GM12892 (cell line): ENCODE measurements around the gene ETF1.
A peak's percentile ranks its signal among the peaks of the same experiment; 100 is the strongest.

Experiments
- DNase-seq: peaks from one replicate; pipeline ENCODE4 v3.0.0; 2011; ENCODE audit not compliant: insufficient read length
- FAIRE-seq: peaks from 2 replicates; lab custom pipeline; 2011; peaks lifted over from hg19 to GRCh38; lab: Jason Lieb, UNC
- POLR2A ChIP-seq: IDR thresholded peaks from 2 replicates; pipeline ENCODE4 v1.6.1; 2011; ENCODE audit warnings: low read depth, low read length, control low read depth
- POLR2AphosphoS5 ChIP-seq: IDR thresholded peaks from 2 replicates; pipeline ENCODE4 v1.6.1; 2011; ENCODE audit warnings: low read depth, low read length, control low read depth
- TAF1 ChIP-seq: IDR thresholded peaks from 2 replicates; pipeline ENCODE4 v1.6.1; 2011; ENCODE audit warnings: low read depth, mild to moderate bottlenecking, control low read depth, low read length, borderline replicate concordance

Gene ETF1

DNA sequence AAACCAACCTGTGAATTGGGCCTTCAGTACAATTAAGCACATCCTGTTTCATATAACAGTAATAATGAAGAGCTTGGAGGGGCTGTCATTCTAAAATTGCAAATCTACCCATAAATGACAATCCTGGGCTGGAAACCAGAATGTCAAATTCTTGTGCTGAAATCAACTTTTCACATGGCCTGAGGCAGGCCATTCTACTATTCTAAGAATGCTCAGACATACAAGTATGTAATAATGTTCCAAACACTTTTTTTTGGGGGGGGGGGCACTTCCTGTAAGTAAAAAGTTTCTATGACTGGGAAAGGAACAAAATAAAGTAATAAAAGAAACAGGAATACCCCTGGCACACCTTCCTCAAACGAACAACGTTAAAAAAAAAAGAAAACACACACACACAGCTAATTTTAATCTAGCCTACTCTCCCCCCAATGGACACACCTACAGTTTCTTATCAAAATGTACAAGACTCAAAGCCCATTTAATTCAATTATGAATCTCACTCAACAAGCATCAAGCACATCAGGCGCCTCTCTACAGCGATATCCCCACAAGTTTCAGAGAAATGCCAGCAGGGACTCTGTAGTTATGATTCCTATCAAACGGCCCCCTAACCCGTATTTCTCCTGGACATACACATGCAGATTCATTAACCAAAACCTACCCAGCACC lies 1.4 kb downstream of the ETF1 start:
- TF ChIP-seq POLR2A (no peak), TAF1 (no peak), POLR2AphosphoS5 (no peak)
- FAIRE-seq, result no peak
- no peak for DNase-seq

DNA sequence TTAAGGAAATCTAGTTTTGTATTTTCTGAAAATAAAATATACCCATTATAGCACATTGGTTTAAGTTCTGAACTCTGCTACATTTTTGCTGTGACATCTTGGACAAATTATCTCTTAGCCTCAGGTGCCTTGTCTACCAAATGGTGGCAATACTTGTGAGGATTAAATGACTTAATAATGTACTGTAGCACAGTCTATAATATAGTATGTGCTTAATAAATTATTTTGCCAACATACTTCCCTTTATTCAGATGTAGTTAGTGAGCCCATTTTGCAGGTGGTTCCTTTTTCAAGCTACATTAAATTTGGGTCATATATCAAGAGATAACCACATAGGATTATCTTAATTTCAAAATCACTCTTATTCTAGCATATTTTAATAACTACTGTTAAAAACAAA lies 3.2 kb downstream of the ETF1 start:
- no peak for DNase-seq
- TF ChIP-seq POLR2A (no peak), TAF1 (no peak), POLR2AphosphoS5 (no peak)
- FAIRE-seq, result no peak

DNA sequence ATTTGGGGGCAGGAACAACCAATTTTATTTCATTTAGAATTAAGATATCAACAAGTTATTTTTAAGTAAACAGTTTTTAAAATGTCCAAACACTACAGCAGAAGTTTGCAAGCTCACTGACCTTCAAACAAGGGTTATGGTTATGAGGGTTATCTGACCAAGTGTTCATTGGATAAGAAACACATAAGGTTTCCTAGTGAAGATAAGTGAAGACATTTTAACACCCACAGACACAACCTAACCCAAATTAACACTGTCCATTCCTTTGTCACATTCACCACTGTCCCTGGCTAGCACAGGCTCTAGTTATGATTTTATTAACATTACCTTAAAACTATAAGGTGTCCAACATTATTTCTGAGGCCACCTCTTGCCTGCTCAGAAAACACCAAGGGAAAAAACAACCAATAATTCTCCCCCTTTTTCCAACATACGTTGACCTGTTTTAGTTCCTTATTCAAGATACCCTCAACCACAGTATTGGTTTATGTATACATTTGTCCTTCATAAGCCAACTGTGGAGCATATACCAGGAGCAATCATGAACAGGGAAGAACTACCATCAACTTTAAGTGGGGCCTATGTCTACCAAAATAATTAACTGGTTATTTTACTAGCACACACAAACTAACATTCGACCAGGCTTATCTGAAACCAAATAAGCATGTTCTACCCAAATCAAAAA lies 4.0 kb downstream of the ETF1 start:
- FAIRE-seq, result no peak
- TF ChIP-seq POLR2AphosphoS5, result no peak

DNA sequence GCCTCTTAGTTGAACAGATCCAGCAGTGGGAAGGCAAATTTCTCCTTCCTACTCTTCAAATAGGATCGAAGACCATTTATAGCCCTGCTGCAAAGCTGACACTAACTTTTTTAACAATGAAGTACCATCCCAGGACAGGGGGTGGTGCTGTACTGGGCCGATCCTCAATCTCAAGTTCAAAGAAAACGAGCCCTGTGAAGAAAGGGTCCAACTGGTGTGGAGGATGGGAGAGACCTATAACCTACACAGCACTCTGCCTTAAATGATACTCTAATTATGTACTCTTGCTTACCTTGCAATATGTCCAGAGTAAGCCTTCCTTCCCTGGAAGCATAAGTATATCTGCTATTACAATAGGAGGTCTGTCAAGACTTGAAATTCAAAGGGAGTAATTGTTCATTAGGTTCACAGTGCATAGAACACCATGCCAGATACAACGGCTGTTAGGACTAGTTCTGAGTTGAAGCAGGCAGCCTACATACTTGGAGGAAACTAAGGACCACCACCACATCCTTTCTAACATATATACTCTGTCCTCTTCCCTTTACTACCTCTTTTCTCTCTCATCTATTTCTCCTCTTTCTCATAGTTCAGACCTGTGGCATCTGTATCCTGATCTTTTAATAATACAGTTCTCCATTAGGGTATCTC lies 6.2 kb downstream of the ETF1 start:
- TF ChIP-seq POLR2AphosphoS5 (peak; percentile 51; the same call in 1 of the 2 replicates), POLR2A (peak; percentile 40), TAF1 (no peak)
- no peak for FAIRE-seq
- DNase-seq, result no peak

More for the DNA sequence above, 4.0 kb downstream of the ETF1 start:
- no peak for DNase-seq

DNA sequence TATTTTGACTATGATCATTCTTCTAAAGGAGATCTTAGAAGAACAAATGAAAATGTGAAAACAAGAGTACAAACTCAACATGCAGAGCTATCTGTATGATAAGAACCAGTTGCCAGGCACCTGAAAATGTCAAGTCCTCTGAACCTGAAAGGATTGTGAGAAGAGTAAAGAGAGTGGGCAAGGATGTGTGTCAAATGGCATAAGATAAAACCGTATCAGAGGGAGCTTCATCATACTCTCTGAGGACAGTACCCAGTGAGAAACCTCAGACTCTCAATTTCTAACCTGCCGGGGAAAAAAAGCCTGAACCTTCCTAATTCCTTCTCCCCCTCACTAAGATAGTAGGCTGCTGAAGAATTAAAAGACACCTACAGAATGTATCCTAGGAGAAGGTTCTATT lies 6.8 kb downstream of the ETF1 start:
- no peak for DNase-seq
- FAIRE-seq, result no peak
- TF ChIP-seq POLR2A, result no peak
- TF ChIP-seq POLR2AphosphoS5, result no peak
- no peak for TF ChIP-seq TAF1

DNA sequence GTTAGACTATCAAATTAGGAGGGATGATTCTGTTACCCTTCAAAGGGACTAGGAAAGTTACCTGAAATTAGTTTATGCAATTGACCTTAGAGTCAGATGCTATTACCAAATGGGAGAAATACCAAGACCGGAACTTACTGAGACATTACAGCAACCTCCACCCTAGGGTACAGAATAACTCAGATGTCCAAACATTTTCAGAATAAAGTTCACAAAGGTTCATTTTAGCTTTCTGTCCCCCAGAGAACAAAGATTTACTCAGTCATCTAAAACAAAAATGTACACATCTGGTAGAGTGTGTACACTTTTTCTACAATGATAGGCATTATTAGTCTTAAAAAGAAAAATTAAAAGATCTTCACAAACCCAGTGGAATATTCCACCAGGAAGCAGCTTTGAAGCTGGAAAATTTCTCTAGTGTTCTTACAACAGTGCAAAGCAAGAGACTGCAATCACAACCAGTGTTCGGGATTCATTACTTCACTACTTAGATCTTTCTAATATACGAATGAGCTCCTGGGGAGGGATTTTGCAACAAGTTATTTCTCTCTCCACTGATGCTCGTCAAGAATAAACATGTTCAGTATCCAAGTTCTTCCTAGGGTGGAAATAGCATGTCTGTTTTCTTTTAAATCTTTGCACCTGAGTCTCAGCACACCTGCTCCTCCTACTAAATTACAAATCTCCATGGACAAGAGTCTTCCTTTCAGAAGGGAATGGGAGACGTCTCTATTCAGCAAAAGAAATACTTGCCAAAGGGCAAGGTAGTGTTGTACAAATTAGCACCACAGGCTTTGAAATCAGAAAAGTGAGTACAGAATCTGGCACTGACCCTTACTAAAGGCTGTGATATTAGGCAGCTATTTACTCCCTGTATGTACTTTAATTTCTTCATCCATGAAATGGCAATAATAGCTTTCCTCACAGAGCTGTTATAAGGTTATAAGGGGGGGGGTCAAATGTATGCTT lies 8.8 kb downstream of the ETF1 start:
- DNase-seq, result no peak
- TF ChIP-seq POLR2A (no peak), POLR2AphosphoS5 (no peak), TAF1 (no peak)
- no peak for FAIRE-seq

DNA sequence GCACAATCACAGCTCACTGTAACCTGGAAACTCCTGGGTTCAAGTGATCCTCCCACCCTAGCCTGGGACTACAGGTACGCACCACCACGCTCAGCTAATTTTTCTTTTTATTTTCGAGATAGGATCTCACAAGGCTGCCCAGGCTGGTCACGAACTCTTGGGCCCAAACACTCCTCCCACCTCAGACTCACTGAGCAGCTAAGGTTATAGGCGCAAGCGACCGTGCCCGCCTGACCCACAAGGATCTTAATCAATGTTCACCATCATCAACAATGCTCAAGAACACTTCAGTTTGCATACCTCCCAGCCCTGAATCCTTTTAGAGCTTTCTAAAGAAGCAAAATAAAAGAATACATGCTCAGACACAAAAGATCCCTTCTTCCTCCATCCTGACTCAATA lies 13.2 kb downstream of the ETF1 start:
- no peak for FAIRE-seq

DNA sequence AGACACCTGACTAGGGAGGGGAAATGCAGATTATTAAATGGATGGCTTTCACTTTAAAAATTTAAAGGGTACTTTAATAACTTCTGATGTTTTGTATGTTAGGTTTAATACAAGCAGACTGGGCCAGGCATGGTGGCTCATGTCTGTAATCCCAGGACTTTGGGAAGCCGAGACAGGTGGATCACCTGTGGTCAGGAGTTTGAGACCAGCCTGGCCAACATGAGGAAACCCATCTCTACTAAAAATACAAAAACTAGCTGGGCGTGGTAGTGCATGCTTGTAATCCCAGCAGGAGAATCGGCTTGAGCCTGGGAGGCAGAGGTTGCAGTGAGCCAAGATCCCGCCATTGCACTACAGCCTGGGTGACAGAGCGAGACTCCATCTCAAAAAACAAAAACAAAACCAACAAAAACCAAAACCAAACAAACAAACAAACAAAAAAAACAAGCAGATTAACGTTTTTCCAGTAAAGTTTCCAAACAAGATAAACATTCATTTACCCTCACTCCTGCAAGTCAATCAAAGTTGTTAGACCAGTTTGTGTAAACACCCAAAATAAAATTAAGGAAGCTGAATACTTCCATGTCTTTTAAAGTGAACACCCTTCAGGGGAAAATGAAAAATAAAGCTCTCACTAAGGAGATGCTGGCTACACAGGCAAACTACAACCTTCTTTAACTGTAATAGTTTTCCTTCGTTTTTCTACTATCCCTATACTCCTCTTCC lies 14.1 kb downstream of the ETF1 start:
- FAIRE-seq, result no peak
- DNase-seq, result no peak
- TF ChIP-seq POLR2A (no peak), TAF1 (no peak), POLR2AphosphoS5 (no peak)

More for the DNA sequence above, 13.2 kb downstream of the ETF1 start:
- no peak for DNase-seq
- TF ChIP-seq TAF1, result no peak
- TF ChIP-seq POLR2AphosphoS5, result no peak
- no peak for TF ChIP-seq POLR2A

DNA sequence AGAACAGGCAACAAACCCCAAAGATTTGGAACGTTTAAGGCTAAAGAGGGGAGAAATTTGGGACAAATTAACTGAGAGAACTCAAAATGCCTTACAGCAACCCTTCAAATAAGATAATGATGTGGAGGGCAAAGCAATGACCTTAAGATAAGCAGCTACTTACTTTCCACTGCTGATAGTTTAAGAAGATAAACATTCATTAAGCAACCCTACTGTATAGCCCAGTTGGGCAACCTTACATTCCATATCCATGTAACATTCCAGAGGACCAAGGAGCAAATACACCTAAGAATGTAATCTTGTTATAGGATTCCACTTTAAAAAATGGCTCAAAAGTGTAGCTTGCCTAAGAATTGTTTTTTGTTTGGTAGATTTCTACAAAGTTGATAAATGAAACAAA lies 14.8 kb downstream of the ETF1 start:
- no peak for TF ChIP-seq POLR2A
- no peak for TF ChIP-seq TAF1
- TF ChIP-seq POLR2AphosphoS5, result no peak
- no peak for DNase-seq
- FAIRE-seq, result no peak

DNA sequence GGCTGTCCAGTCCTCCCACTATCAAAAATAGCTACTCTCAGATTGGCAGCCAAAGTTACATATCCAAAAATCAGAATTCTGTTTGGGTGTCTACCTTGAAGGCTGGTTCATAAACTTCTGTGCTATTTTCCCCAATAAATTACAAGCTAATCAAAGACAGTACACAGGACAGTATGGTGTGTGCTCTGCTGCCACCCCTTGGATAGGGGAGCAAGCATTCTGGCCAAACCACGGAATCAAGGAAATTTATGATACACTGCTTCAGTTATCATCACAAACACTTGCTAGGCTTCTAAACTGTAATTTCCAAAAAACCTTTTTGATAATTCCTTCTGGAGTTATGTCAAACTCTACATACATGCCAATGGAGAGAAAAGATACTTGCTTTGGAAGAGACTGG lies 15.9 kb downstream of the ETF1 start:
- FAIRE-seq (no peak), DNase-seq (no peak)
- no peak for TF ChIP-seq TAF1
- no peak for TF ChIP-seq POLR2A
- no peak for TF ChIP-seq POLR2AphosphoS5
